ENCODE results near the gene SALL4. TPM values are rescaled to one million over a fixed set of nuclear protein-coding genes. Genes with fewer than 3 reads are reported as not detected.

SALL4 gene
- total and polyA plus RNA-seq, 2 donors (not counting 3 experiments of a cell fraction or from before 2014, with no cell fraction given): 1.3 to 1.9 TPM

DNA sequence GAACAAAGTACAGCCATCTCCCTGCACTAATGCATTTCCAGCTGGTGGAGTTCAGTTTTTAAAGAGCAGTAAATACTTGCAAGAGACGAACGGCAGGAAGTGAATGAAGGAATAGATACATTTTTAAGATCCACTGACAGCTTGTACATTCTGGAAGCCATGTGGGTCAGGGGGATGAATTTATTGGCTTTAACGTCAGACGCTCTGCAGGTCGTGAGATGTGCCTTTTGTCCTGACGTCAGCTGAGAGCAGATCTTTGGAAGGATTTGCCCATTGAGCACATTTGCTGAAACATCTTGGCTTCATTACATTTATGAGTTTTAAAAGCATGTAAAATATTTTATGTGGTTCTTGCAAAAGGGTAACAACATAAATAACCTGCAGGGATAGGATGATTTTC lies 29.5 kb upstream of the SALL4 start:
- POLR2A ChIA-PET: no interaction called here
- H3K4me2 ChIP-seq (ENCODE audit: insufficient read depth, low read length): no peak overlapping the region
- H3K4me3 ChIP-seq (replicated peaks in 1 of 3; ENCODE audit: insufficient read depth in 1 of 3, low read depth in 1 of 3, low read length in 3 of 3): no peak overlapping the region
- intact Hi-C loops (cut with micrococcal nuclease): no loop called here
- no peaks in the 10 kb centered on the region for H3K9me3 ChIP-seq (replicated peaks; ENCODE audit: control insufficient read depth, insufficient read depth, low read length)
- H3K9ac ChIP-seq (replicated peaks; ENCODE audit: extremely low read depth, insufficient read depth, low read length): no peak overlapping the region
- H3K27ac ChIP-seq (ENCODE audit: insufficient read depth, low read depth, low read length): no peak overlapping the region
- CTCF ChIA-PET: no interaction called here
- H3K79me2 ChIP-seq (ENCODE audit: control insufficient read depth, insufficient read depth, low read length): no peaks in the 10 kb centered on the region
- no peaks in the 10 kb centered on the region for H3K36me3 ChIP-seq (ENCODE audit: control insufficient read depth in 2 of 2, extremely low read depth in 1 of 2, insufficient read depth in 2 of 2, low read length in 2 of 2)
- no TSS peak for BruUV-seq (replicated peaks)
- FAIRE-seq: no peak
- no peaks in the 10 kb centered on the region for H3K9me1 ChIP-seq (replicated peaks; ENCODE audit: control insufficient read depth, extremely low read depth, insufficient read depth, low read length)
- H3K4me1 ChIP-seq (ENCODE audit: control insufficient read depth, extremely low read depth, insufficient read depth, low read length): no peaks in the 10 kb centered on the region
- TF ChIP-seq FOS (IDR thresholded peaks at IDR 0.05; ENCODE audit: borderline replicate concordance, insufficient read depth, low read length) (no peak), POLR2AphosphoS5 (IDR thresholded peaks at IDR 0.05; ENCODE audit: insufficient read depth, low read depth, low read length) (no peak), GATA2 (IDR thresholded peaks at IDR 0.05; ENCODE audit: insufficient read depth, insufficient read length, low read depth, low read length) (no peak), JUN (IDR thresholded peaks at IDR 0.05; ENCODE audit: borderline replicate concordance, insufficient read depth, insufficient read length, low read depth) (no peak), MYC (IDR thresholded peaks at IDR 0.05; ENCODE audit: low read depth, low read length) (no peak), EZH2 (IDR thresholded peaks at IDR 0.05; ENCODE audit: borderline replicate concordance, low read depth, low read length, severe bottlenecking) (no peak), POLR2A (IDR thresholded peaks at IDR 0.05; ENCODE audit: low read depth, low read length) (no peak)
- TF ChIP-seq, protein P1, sequence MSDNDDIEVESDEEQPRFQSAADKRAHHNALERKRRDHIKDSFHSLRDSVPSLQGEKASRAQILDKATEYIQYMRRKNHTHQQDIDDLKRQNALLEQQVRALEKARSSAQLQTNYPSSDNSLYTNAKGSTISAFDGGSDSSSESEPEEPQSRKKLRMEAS (IDR thresholded peaks at IDR 0.05; ENCODE audit: insufficient read depth, insufficient read length): no peak
- TF ChIP-seq, protein P2, sequence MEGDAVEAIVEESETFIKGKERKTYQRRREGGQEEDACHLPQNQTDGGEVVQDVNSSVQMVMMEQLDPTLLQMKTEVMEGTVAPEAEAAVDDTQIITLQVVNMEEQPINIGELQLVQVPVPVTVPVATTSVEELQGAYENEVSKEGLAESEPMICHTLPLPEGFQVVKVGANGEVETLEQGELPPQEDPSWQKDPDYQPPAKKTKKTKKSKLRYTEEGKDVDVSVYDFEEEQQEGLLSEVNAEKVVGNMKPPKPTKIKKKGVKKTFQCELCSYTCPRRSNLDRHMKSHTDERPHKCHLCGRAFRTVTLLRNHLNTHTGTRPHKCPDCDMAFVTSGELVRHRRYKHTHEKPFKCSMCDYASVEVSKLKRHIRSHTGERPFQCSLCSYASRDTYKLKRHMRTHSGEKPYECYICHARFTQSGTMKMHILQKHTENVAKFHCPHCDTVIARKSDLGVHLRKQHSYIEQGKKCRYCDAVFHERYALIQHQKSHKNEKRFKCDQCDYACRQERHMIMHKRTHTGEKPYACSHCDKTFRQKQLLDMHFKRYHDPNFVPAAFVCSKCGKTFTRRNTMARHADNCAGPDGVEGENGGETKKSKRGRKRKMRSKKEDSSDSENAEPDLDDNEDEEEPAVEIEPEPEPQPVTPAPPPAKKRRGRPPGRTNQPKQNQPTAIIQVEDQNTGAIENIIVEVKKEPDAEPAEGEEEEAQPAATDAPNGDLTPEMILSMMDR (IDR thresholded peaks at IDR 0.05; ENCODE audit: extremely low read depth in 1 of 2, insufficient read depth in 1 of 2, low read depth in 1 of 2, low read length in 2 of 2): no peak
- H4K20me1 ChIP-seq (replicated peaks; ENCODE audit: control insufficient read depth, extremely low read depth, insufficient read depth, low read length): no peaks in the 10 kb centered on the region
- no peak overlapping the region for H2AFZ ChIP-seq (ENCODE audit: low read depth, low read length)
- DNase-seq (ENCODE audit: low read depth, low spot score): no peak
- H3K27me3 ChIP-seq (ENCODE audit: control insufficient read depth in 2 of 2, insufficient read depth in 2 of 2, low read length in 2 of 2): peaks cover 0 to 1% of the 10 kb centered on the region in 2 experiments
- dilution Hi-C loops (cut with MboI; ENCODE audit: extremely low pct_ligation_motif_present, low sequenced_read_pairs): no loop called here

Data from endothelial cell of umbilical vein (primary cell).